Mucosa of stomach (tissue), 1 donor: ENCODE results near the gene DACT3.

Experiments
- H3K27me3 ChIP-seq: one replicate; pipeline ENCODE4 v1.7.0; 2013; ENCODE audit warnings: mild to moderate bottlenecking, low read length; ENCODE audit not compliant: control insufficient read depth, insufficient read depth
- H3K36me3 ChIP-seq: one replicate; pipeline ENCODE4 v1.7.0; 2013; ENCODE audit warnings: low read length; ENCODE audit not compliant: control insufficient read depth, insufficient read depth
- H3K4me1 ChIP-seq: one replicate; pipeline ENCODE4 v1.7.0; 2013; ENCODE audit warnings: mild to moderate bottlenecking, low read length; ENCODE audit not compliant: control insufficient read depth, insufficient read depth
- H3K4me3 ChIP-seq: one replicate; pipeline ENCODE4 v1.7.0; 2013; ENCODE audit warnings: low read length
- H3K9ac ChIP-seq: one replicate; pipeline ENCODE4 v1.7.0; 2013; ENCODE audit warnings: mild to moderate bottlenecking, low read length, moderate library complexity
- H3K9me3 ChIP-seq: one replicate; pipeline ENCODE4 v1.7.0; 2013; ENCODE audit warnings: mild to moderate bottlenecking, low read length, moderate library complexity; ENCODE audit not compliant: control insufficient read depth
- donor health status: Pancreatic carcinoma.

DACT3 gene

GRCh38 chr19:46660008-46660517 lies 919 bp downstream of the DACT3 start:
- H3K27me3 ChIP-seq, result peaks cover 27% of the 10 kb centered on the region
- H3K36me3 ChIP-seq, result no peaks in the 10 kb centered on the region
- peak overlapping the region; percentile 7 for H3K4me3 ChIP-seq
- H3K9ac ChIP-seq, result peak overlapping the region; percentile 41
- H3K9me3 ChIP-seq, result no peaks in the 10 kb centered on the region
- peaks cover 19% of the 10 kb centered on the region for H3K4me1 ChIP-seq

GRCh38 chr19:46659151-46660007 lies 1.6 kb downstream of the DACT3 start:
- Histone ChIP-seq H3K36me3 (no peaks in the 10 kb centered on the region), H3K9me3 (no peaks in the 10 kb centered on the region), H3K9ac (no peak overlapping the region), H3K27me3 (peaks cover 27% of the 10 kb centered on the region), H3K4me1 (peaks cover 19% of the 10 kb centered on the region), H3K4me3 (no peak overlapping the region)

DNA sequence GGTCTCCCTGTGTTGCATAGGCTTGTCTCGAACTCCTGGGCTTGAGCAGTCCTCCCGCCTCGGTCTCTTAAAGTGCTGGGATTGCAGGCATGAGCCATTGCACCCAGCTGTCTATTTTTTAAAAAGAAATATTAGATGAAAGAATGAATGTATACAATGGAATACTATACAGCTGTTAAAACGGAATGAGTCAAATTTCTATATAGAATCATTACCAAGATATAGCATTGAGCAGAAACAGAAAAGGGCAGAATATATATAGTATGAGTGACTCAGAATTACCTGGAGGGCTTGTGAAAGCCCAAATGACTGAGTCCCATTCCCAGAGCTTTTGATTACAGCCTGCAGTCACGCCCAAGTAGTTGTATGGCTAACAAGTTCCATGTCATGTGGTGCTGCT lies 4.4 kb downstream of the DACT3 start:
- Histone ChIP-seq H3K9ac (no peak overlapping the region), H3K9me3 (no peaks in the 10 kb centered on the region), H3K4me3 (no peak overlapping the region), H3K4me1 (peaks cover 16% of the 10 kb centered on the region), H3K27me3 (peaks cover 27% of the 10 kb centered on the region), H3K36me3 (no peaks in the 10 kb centered on the region)

GRCh38 chr19:46654621-46655152 lies 6.3 kb downstream of the DACT3 start:
- peaks cover 7% of the 10 kb centered on the region for H3K4me1 ChIP-seq
- no peak overlapping the region for H3K4me3 ChIP-seq
- no peak overlapping the region for H3K9ac ChIP-seq
- peaks cover 18% of the 10 kb centered on the region for H3K27me3 ChIP-seq
- no peaks in the 10 kb centered on the region for H3K9me3 ChIP-seq
- H3K36me3 ChIP-seq, result no peaks in the 10 kb centered on the region

- Histone ChIP-seq H3K4me1 (no peaks in the 10 kb centered on the region), H3K27me3 (peaks cover 22% of the 10 kb centered on the region), H3K9me3 (no peaks in the 10 kb centered on the region)
Observed at GRCh38 chr19:46650445-46650844, 10.5 kb downstream of the DACT3 start.

GRCh38 chr19:46648961-46649960 lies 11.7 kb downstream of the DACT3 start:
- H3K9me3 ChIP-seq, result no peaks in the 10 kb centered on the region
- no peak overlapping the region for H3K9ac ChIP-seq
- H3K4me3 ChIP-seq, result no peak overlapping the region
- no peaks in the 10 kb centered on the region for H3K36me3 ChIP-seq
- H3K27me3 ChIP-seq, result peaks cover 22% of the 10 kb centered on the region
- H3K4me1 ChIP-seq, result no peaks in the 10 kb centered on the region

More at GRCh38 chr19:46650445-46650844, 10.5 kb downstream of the DACT3 start:
- Histone ChIP-seq H3K9ac (no peak overlapping the region), H3K4me3 (no peak overlapping the region), H3K36me3 (no peaks in the 10 kb centered on the region)

DNA sequence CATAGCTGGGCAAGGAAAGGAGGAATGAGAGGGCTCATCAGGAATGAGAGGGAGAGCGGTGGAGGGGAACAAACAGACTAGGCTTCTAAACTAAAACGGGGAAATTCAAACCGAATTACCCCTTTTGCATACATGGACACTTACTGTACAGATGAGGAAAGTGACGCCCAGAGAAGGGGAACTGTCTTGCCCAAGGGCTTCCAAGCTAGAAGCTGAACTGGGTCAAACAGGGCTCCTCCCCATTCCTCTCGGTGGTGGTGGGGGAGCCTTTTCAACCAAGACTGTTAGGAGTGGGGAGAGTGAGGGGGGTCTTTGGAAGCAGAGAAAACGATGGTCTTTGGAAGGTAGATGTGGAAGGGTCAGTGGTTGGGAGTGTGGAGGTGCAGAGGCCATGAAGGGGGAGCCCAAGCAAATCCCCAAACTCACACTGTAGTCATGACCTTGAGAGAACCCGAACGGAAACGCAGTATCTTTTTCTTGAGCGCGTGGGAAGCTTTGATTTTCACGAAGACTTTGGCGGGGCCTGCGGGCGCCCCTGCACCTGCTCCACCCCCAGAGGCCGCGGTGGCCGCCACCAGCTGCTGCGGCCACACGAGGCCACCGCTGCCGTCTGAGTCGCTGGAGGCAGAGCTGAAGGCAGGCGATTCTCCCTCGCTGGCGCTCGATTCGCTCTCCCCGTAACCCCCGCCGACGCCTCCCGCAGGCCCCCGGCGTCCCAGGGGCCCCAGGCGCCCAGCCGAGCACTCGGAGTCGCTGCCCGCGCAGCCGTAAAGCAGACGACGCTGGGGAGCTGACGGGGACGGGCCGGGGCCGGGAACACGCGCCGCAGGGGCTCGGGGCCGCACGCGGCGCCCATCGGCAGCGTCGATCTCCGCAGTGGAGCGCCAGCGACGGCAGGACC lies 12.7 kb downstream of the DACT3 start:
- no peaks in the 10 kb centered on the region for H3K9me3 ChIP-seq
- H3K36me3 ChIP-seq, result no peaks in the 10 kb centered on the region
- no peak overlapping the region for H3K9ac ChIP-seq
- H3K4me3 ChIP-seq, result no peak overlapping the region
- peaks cover 22% of the 10 kb centered on the region for H3K27me3 ChIP-seq
- H3K4me1 ChIP-seq, result no peaks in the 10 kb centered on the region

DNA sequence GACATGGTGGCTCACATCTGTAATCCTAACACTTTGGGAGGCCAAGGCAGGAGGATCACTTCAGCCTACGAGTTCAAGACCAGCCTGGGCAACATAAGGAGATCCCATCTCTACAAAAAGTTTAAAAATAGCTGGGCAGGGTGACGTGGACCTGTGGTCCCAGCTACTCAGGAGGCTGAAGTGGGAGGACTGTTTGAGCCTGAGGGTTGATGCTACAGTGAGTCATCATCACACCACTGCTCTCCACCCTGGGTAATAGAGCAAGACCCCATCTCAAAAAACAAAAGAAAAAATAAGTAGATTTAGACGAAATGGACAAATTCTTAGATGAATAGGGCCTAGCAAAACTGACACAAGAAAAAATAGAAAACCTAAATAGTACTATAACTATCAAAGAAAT lies 14.6 kb downstream of the DACT3 start:
- Histone ChIP-seq H3K36me3 (no peaks in the 10 kb centered on the region), H3K27me3 (peaks cover 25% of the 10 kb centered on the region), H3K4me3 (no peak overlapping the region), H3K9ac (no peak overlapping the region), H3K4me1 (no peaks in the 10 kb centered on the region), H3K9me3 (no peaks in the 10 kb centered on the region)

DNA sequence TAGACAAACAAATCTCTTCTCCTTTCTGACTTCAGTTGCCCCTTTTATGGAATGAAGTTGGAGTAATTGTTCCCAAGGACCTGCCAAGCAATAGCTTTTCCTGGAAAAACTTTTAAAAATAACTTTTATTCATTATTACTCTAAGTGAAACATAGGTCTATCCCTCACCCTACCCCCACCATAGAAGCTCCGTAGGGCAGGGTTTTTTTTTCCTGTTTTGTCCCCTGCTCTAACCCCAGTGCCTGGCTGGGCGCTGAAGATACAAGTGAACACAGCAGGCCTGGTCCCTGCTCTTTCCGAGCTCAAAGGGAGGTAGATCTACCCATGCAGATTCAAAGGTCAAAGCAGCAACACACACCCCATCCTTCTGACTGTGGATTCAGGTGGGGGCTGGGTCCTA lies 16.3 kb downstream of the DACT3 start:
- no peak overlapping the region for H3K4me3 ChIP-seq
- H3K36me3 ChIP-seq, result no peaks in the 10 kb centered on the region
- peaks cover 3% of the 10 kb centered on the region for H3K4me1 ChIP-seq
- no peak overlapping the region for H3K9ac ChIP-seq
- H3K9me3 ChIP-seq, result no peaks in the 10 kb centered on the region
- peaks cover 35% of the 10 kb centered on the region for H3K27me3 ChIP-seq

- no peak overlapping the region for H3K4me3 ChIP-seq
- H3K27me3 ChIP-seq, result peaks cover 53% of the 10 kb centered on the region
- no peak overlapping the region for H3K9ac ChIP-seq
- H3K36me3 ChIP-seq, result no peaks in the 10 kb centered on the region
- peaks cover 18% of the 10 kb centered on the region for H3K4me1 ChIP-seq
- H3K9me3 ChIP-seq, result no peaks in the 10 kb centered on the region
Observed at GRCh38 chr19:46640656-46641055, 20.3 kb downstream of the DACT3 start.
